HG03039 (cell line): ENCODE results near the gene NFYB.
"Not testable (repeated sequence)": the region's sequence is repeated elsewhere in the genome, so short reads cannot be mapped to it uniquely, and the experiment has no call there.

Source experiments
- ATAC-seq: cut with Tn5 transposase; IDR thresholded peaks from one replicate; pipeline ENCODE4 v1.9.1; 2021; ENCODE audit warnings: mild to moderate bottlenecking, moderate library complexity; ENCODE audit not compliant: unreplicated experiment

The NFYB gene

GRCh38 chr12:104163028-104163427 lies 25.0 kb upstream of the NFYB start:
- ATAC-seq: not testable (repeated sequence)

GRCh38 chr12:104155711-104156555 lies 17.9 kb upstream of the NFYB start:
- no peak for ATAC-seq

- no peak for ATAC-seq
These were observed 16.8 kb upstream of the NFYB start for GRCh38 chr12:104154806-104155205.

GRCh38 chr12:104154286-104154685 lies 16.3 kb upstream of the NFYB start:
- no peak for ATAC-seq

- no peak for ATAC-seq
These were observed 14.8 kb upstream of the NFYB start for GRCh38 chr12:104152685-104153241.

GRCh38 chr12:104150416-104150815 lies 12.4 kb upstream of the NFYB start:
- no peak for ATAC-seq

- no peak for ATAC-seq
These were observed 9.3 kb upstream of the NFYB start for GRCh38 chr12:104147346-104147745.

- no peak for ATAC-seq
These were observed 5.9 kb upstream of the NFYB start for GRCh38 chr12:104143918-104144317.

GRCh38 chr12:104143002-104143401 lies 5.0 kb upstream of the NFYB start:
- no peak for ATAC-seq

GRCh38 chr12:104142543-104142942 lies 4.5 kb upstream of the NFYB start:
- no peak for ATAC-seq

- ATAC-seq: no peak
These were observed 765 bp upstream of the NFYB start for GRCh38 chr12:104138797-104139152.

- peak; percentile 25 for ATAC-seq
These were observed 759 bp downstream of the NFYB start for GRCh38 chr12:104137001-104137901.

GRCh38 chr12:104136577-104136976 lies 1.4 kb downstream of the NFYB start:
- ATAC-seq: no peak

- no peak for ATAC-seq
These were observed 3.1 kb downstream of the NFYB start for GRCh38 chr12:104134882-104135281.

- no peak for ATAC-seq
These were observed 4.1 kb downstream of the NFYB start for GRCh38 chr12:104133866-104134265.

- ATAC-seq: no peak
These were observed 4.7 kb downstream of the NFYB start for GRCh38 chr12:104133321-104133720.

GRCh38 chr12:104132351-104132956 lies 5.6 kb downstream of the NFYB start:
- no peak for ATAC-seq

GRCh38 chr12:104131609-104132008 lies 6.4 kb downstream of the NFYB start:
- ATAC-seq: no peak

GRCh38 chr12:104130760-104131159 lies 7.2 kb downstream of the NFYB start:
- no peak for ATAC-seq

GRCh38 chr12:104126548-104126947 lies 11.5 kb downstream of the NFYB start:
- ATAC-seq: no peak

GRCh38 chr12:104122298-104122697 lies 15.7 kb downstream of the NFYB start:
- no peak for ATAC-seq
